NB4 (cell line): ENCODE results near the gene USP7.
"Not testable (repeated sequence)": the region's sequence is repeated elsewhere in the genome, so short reads cannot be mapped to it uniquely, and the experiment has no call there.

ENCODE experiments used
- CTCF ChIP-seq: IDR thresholded peaks from one replicate; pipeline ENCODE4 v1.5.1; 2012; ENCODE audit warnings: low read depth, low read length
- POLR2A ChIP-seq: IDR thresholded peaks from 2 replicates; pipeline ENCODE4 v1.6.1; 2011; ENCODE audit warnings: mild to moderate bottlenecking; ENCODE audit not compliant: insufficient read length; ENCODE audit errors: extremely low read depth

GRCh38 chr16:8843296-8843695 lies 120.4 kb downstream of the USP7 start:
- TF ChIP-seq POLR2A, CTCF: not testable (repeated sequence)
